Chondrocyte (in vitro differentiated cells): ENCODE results near the gene BICC1. TPM values are rescaled to one million over a fixed set of nuclear protein-coding genes. Genes with fewer than 3 reads are reported as not detected.

Experiments
- DNase-seq: peaks from one replicate; pipeline ENCODE4 v3.0.0; 2021; ENCODE audit warnings: mixed read lengths, low spot score
- H3K27ac Mint-ChIP-seq: one replicate; pipeline ENCODE4 v1.8.0; 2021; ENCODE audit warnings: mild to moderate bottlenecking, moderate library complexity, mixed read lengths; ENCODE audit not compliant: unreplicated experiment
- H3K27me3 Mint-ChIP-seq: 2 replicates; pipeline ENCODE4 v1.8.0; 2021; ENCODE audit warnings: low read depth, mixed read lengths
- H3K36me3 Mint-ChIP-seq: 2 replicates; pipeline ENCODE4 v1.8.0; 2021; ENCODE audit warnings: low read depth, mixed read lengths
- H3K4me1 Mint-ChIP-seq: 2 replicates; pipeline ENCODE4 v1.8.0; 2021; ENCODE audit warnings: low read depth, mild to moderate bottlenecking, mixed read lengths
- H3K4me3 Mint-ChIP-seq: one replicate; pipeline ENCODE4 v1.8.0; 2021; ENCODE audit warnings: mild to moderate bottlenecking, moderate library complexity, mixed read lengths; ENCODE audit not compliant: unreplicated experiment
- H3K9me3 Mint-ChIP-seq: 2 replicates; pipeline ENCODE4 v1.8.0; 2021; ENCODE audit warnings: low read depth, mixed read lengths
- total RNA-seq: library from RNA; stranded (reverse); gene quantifications from 3 replicates; pipeline ENCODE4 v1.2.1, GENCODE V29; 2021
- TF ChIP-seq, protein P1 (sequence below): fragments of 200-600 bp; sonication (generic); IDR thresholded peaks from 2 replicates; pipeline ENCODE4 v1.5.0; 2021; ENCODE audit warnings: antibody characterized with exemption, mild to moderate bottlenecking, moderate library complexity

Gene BICC1
- total RNA-seq, 1 donor from 2014 or later = 32.4 TPM

DNA sequence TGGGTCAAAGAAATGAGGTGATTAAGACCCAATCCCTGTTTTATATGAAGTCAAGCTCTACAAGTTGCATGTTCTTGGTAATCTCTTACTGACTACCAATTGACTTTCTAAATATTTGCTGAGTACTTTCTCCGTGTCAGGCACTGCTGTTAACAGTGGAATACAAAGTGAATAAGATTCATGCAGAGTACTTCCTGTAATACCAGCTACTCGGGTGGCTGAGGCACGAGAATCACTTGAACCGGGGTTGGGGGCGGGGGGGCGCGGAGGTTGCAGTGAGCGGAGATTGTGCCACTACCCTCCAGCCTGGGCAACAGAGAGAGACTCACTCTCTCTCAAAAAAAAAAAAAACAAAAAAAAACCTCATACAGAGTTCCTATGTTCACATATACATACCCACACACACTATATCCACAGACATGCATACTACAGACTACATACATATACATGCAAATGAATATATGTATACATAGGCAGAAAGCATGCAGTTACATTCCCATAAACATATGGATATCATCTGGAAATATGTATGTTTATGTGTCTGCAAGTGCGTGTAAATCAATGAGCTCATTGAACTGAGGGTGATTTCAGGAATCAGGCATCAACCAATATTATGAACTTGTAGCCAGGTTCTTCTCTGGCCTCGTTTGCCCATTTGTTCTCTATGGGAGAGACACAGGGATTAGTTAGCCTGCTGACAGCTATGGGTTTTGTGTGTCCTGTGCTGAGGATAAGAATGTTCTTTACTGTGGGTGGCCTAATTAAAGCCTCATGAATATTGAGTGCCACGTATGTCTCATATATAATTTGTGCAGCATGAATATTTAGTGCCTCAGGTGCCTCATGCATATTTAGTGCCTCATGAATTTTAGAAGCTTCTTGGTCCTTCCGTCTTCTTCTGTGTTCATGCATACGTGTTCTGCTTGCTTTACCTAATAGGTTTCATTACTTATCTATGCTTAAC, 73.9 kb downstream of the BICC1 start:
- Mint-ChIP-seq H3K4me1 (peaks cover 46% of the 10 kb centered on the region), H3K27me3 (no peaks in the 10 kb centered on the region)

DNA sequence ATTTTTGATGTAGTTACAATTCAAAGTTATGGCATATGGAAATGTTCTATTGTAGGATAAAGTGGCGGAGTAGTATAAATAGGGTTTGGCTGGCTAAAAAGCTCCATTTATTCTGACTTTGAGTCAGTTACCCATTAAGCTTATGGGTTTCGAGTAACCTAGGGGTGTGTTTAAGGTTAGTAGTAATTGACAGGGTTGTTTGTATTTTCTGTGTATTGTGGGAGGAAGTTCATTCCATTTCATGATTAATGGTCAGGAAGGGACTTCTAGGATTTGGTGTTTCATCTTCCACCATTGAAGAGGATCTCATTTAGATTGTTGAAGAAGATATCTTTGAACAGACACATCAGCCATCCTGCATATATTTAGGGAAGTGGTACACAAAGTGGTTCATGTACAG, 75.0 kb downstream of the BICC1 start:
- DNase-seq = no peak

More for the DNA sequence above, 73.9 kb downstream of the BICC1 start:
- H3K36me3 Mint-ChIP-seq = peaks cover 3% of the 10 kb centered on the region
- H3K9me3 Mint-ChIP-seq = peaks cover 21% of the 10 kb centered on the region
- H3K27ac Mint-ChIP-seq = no peak overlapping the region
- no peak for DNase-seq
- no peak overlapping the region for H3K4me3 Mint-ChIP-seq
- TF ChIP-seq, protein P1, sequence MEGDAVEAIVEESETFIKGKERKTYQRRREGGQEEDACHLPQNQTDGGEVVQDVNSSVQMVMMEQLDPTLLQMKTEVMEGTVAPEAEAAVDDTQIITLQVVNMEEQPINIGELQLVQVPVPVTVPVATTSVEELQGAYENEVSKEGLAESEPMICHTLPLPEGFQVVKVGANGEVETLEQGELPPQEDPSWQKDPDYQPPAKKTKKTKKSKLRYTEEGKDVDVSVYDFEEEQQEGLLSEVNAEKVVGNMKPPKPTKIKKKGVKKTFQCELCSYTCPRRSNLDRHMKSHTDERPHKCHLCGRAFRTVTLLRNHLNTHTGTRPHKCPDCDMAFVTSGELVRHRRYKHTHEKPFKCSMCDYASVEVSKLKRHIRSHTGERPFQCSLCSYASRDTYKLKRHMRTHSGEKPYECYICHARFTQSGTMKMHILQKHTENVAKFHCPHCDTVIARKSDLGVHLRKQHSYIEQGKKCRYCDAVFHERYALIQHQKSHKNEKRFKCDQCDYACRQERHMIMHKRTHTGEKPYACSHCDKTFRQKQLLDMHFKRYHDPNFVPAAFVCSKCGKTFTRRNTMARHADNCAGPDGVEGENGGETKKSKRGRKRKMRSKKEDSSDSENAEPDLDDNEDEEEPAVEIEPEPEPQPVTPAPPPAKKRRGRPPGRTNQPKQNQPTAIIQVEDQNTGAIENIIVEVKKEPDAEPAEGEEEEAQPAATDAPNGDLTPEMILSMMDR = no peak

DNA sequence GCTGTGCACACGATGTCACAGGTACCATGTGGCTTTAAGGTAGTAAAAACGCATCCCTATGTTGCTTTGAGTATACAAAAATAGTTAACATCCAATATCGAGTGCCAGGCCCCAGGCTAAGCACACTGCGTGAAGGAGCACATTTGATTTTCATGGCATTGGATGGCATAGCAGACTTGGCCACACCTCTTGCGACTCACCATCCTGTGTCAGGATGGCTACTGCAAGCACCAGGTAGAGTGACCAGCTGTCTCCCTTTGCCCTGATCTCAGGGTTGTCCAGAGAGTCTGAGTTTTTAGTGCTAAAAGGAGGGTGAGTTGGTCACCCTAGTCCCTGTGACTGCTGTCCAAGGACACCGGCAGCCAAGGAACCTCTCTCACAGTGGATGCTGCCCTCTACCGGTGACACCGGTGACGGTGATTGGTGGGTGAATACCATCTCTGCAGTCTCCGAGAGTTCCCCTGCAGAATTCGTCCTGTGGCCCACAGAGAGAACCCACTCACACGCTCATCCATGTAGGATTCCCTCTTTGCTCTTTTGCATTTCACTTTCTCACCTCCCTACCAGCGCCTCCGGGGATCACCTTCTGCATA, 76.1 kb downstream of the BICC1 start:
- DNase-seq = no peak
- Mint-ChIP-seq H3K36me3 (peaks cover 2% of the 10 kb centered on the region), H3K9me3 (peaks cover 8% of the 10 kb centered on the region), H3K27ac (peak overlapping the region; percentile 67), H3K4me1 (peaks cover 42% of the 10 kb centered on the region), H3K27me3 (no peaks in the 10 kb centered on the region), H3K4me3 (no peak overlapping the region)
- TF ChIP-seq, protein P1 = peak; percentile 38

More for the DNA sequence above, 75.0 kb downstream of the BICC1 start:
- Mint-ChIP-seq H3K4me1 (peaks cover 41% of the 10 kb centered on the region), H3K27ac (no peak overlapping the region), H3K27me3 (no peaks in the 10 kb centered on the region), H3K4me3 (no peak overlapping the region), H3K36me3 (peaks cover 3% of the 10 kb centered on the region), H3K9me3 (peaks cover 17% of the 10 kb centered on the region)
- TF ChIP-seq, protein P1 = no peak

DNA sequence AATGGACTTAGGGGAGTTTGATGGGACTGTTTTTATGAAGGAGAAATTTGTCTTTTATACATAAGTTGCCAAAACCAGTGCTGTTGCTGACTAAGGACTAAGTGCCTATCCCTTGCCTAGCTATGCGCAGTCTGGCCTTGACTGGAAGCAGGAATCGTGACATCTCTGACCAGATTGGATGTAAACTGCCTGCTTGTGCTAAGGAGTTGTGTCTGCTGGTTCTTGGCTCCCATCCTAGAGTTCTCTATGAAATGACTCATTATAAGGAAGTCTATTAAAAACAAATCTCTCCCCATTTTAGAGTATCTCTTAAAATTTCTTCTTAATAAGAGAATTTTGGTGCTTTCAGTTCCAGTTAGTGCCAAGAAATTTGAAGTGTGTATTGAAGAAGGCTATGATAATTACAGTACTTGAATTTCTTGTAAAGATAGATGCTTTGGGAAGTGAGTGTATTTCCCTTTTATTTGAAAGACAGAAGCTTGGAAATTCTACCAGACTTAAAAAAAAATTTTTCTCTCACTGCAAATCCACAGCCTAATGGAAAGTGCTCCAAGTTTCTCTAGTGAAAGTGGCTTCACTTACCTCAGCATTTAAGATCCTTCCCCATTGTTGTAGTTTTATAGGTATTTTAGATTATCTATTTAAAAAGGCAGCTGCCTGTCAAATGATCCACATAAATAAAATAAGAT, 77.6 kb downstream of the BICC1 start:
- Mint-ChIP-seq H3K27ac (peak overlapping the region; percentile 76), H3K9me3 (peaks cover 3% of the 10 kb centered on the region), H3K4me1 (peaks cover 42% of the 10 kb centered on the region), H3K4me3 (no peak overlapping the region), H3K27me3 (no peaks in the 10 kb centered on the region), H3K36me3 (peaks cover 6% of the 10 kb centered on the region)
- DNase-seq = no peak
- TF ChIP-seq, protein P1 = no peak

DNA sequence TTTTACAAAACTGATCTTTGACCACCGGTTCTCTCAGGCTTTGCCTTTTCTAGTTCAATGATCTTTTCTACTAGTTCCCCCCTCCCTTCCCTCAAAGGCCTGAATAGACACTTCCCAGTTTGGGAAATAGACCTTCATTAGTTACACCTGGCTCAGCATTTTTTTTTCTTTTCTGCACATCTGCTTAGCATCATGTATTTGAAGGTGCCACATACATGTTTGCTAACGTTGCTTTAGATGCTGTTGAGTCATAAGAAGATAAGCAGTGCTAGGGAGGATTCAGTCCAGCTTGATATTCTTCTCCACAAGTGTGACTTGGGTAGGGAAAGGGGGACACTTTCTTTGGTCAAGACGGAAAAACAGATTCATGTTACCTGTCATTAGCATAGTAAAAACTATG, 78.3 kb downstream of the BICC1 start:
- peaks cover 3% of the 10 kb centered on the region for H3K9me3 Mint-ChIP-seq
- TF ChIP-seq, protein P1 = no peak
- H3K36me3 Mint-ChIP-seq = peaks cover 6% of the 10 kb centered on the region
- peaks cover 41% of the 10 kb centered on the region for H3K4me1 Mint-ChIP-seq
- peak overlapping the region; percentile 76 for H3K27ac Mint-ChIP-seq
- DNase-seq = no peak
- no peak overlapping the region for H3K4me3 Mint-ChIP-seq
- H3K27me3 Mint-ChIP-seq = no peaks in the 10 kb centered on the region
